Activated gamma-delta T cell (primary cell): ENCODE measurements around the gene WDR37.
"Not testable (repeated sequence)": the region's sequence is repeated elsewhere in the genome, so short reads cannot be mapped to it uniquely, and the experiment has no call there.

Source experiments
- DNase-seq: peaks from one replicate; lab custom pipeline; 2025; lab: John Stamatoyannopoulos, UW

Gene WDR37

DNA sequence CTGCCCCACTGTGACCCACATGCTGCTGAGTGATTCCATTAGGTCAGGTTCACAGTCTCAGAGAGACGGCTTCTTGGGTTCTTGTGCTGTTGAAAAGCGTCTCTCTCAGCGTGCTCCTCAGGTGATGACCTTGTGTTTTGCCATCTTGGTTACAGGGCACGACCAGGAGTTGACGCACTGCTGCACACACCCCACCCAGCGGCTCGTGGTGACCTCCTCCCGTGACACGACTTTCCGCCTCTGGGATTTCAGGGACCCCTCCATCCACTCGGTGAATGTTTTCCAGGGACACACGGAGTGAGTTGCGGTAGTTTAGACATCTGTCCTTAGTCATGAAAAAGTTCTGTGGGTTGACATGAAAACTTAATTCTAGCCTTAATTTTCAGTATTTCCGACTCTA, 48.8 kb downstream of the WDR37 start:
- no peak for DNase-seq

- no peak for DNase-seq
Observed at GRCh38 chr10:1107004-1107403, 50.8 kb downstream of the WDR37 start.

DNA sequence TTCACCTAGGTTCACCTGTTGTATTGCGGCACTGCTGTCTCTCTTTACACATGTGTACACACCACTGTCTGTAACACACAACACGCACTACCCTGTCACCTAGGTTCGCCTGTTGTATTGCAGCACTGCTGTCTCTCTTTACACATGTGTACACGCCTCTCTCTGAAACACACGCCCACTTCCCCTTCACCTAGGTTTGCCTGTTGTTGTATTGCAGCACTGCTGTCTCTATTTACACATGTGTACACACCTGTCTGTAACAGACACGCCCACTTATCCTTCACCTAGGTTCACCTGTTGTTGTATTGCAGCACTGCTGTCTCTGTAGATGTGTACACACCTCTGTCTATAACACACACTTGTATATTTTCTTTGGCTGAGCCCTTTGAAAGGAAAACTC, 51.5 kb downstream of the WDR37 start:
- DNase-seq, result no peak

DNA sequence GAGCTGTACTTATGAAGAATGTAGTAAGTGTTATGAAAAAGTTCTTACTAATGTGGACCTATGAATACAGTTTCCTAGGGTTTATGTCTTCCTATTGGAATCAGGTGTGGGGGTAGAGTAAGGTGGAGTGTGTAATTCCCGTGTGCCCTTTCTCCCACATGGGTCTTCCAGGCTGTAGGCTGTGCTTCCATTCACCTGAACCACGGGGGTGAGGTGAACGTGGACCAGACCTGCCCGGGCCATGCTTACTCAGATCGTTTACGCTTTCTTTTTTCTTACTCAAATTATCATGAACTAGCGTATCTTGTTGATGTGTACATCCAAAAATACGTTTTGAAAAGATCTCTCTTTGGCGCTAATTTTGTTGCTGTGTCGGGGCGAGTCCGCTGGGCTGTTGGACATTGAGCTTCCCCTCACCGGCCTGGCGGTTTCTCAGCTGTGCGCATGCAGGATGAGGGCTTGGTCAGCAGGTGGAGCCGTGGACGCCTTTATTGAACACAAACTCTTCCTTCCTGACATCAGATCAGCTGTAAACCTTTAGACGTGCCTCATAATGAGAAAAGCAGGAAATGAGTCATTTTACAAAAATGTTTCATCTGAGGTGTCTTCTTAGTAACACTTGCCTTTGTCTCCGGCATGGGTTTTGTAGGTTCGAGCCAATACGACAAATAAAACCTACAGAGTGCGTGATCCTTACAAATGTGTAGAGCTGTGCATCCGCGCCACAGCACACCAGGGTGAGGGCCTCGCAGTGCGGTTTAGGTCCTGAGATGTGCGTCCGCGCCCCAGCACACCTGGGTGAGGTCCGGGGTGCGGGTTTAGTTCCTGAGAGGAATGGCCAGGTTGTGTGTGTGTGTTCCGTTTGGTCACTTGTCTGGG, 53.8 kb downstream of the WDR37 start:
- DNase-seq, result peak; percentile 17

DNA sequence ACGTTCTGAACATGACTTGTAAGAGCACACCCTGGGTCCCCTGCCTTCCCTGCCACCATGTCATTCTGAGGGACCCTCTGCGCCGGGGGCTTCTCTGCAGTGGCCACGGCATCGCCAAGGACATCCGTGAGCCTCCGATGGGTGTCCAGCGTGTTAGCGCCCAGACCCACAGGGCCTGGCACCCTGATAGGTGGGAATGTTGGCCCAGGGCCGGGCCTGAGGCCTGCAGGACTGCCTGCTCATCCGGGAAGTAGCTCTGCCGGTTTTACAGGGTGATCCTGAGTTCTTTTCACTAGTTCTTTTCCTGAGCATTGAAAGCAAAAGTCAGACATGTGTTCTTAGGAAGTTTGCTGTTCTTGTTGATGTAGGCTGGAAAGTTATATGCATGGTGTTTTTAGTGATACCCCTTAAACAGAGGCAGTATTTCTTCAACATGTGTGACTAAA, 54.5 kb downstream of the WDR37 start:
- DNase-seq, result no peak

GRCh38 chr10:1114315-1114714, 58.1 kb downstream of the WDR37 start:
- no peak for DNase-seq

DNA sequence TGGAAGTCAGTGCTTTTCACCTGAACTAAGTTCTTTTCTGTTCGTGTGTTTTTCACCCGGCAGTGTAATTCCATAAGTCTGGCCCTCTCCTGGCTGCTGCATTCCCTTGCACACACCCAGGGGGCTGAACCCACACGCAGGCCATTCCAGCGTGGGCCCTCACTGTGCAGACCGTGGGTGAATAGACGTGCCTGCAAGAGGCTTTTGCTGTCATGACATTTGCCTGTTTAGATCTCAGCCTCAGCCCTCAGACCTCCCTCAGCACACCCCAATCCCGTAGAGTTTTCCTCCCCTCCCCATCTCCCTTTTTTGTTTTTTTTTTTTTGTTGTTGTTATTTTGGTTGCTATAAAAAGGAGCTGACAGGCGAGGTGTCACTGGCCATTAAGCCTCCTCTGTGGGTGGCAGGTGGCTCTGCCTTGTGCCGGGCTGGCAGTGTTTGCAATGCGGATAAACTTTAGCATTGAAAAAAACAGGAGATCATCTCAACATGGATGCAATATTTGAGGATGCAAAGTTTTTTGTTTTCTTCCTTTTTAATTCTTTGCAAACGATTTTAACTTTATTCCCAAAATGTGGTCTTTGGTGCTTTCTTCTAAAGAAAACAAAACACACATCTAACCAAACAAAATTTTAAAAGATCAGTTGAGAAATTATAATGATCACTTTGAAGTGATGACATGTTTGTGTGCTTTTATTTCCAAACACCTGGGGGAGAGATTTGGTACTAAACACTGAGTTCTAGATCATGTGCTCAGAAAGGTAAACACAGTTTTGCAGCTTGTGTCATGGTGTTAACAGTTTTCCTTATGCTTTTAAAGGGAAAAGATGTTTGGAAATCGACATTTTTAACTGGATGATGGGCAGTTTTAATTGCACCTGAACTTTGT, 58.8 kb downstream of the WDR37 start:
- no peak for DNase-seq

- DNase-seq, result no peak
Observed at GRCh38 chr10:1115607-1115955, 59.4 kb downstream of the WDR37 start.

DNA sequence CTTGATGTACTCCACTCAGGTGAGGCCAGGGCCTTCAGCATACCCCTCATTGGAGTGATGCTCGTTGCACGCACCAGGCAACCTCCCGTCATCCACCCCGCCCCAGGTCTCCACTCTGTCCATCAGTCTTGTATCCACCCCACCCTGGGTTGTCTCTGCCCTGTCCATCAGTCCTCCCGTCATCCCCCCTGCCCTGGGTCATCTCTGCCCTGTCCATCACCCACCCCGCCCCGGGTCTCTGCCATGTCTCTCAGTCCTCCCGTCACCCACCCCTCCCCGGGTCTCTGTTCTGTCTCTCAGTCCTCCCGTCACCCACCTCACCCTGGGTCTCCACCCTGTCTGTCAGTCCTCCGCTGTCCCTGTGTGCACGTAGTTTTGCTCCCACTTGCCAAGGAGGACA, 59.9 kb downstream of the WDR37 start:
- no peak for DNase-seq

DNA sequence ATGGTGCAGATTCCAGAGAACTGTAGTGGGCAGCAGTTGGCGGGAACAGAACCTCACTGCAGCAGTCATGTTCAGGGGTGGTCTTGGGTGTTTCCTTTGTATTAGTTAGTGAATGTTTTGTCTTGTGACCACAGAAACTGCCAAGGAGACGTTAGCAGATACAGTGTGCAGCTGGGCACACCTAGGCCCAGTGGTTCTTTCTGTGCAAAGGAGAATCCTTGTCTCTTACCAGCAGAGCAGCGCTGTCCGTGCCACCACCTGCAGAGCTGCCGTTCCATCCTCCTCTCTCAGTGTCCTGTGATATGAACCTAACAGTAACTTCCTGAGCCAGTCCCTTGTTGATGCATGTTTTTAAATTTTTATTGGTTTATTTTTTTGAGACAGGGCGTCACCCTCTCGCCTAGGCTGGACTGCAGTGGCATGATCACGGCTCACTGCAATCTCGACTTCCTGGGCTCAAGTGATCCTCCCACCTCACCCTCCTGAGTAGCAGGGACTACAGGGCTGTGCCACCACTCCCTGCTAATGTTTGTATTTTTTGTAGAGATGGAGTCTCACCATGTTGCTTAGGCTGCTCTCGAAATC, 60.6 kb downstream of the WDR37 start:
- DNase-seq, result no peak

GRCh38 chr10:1117651-1118050, 61.5 kb downstream of the WDR37 start:
- DNase-seq, result no peak

GRCh38 chr10:1118318-1118717, 62.1 kb downstream of the WDR37 start:
- DNase-seq, result not testable (repeated sequence)

DNA sequence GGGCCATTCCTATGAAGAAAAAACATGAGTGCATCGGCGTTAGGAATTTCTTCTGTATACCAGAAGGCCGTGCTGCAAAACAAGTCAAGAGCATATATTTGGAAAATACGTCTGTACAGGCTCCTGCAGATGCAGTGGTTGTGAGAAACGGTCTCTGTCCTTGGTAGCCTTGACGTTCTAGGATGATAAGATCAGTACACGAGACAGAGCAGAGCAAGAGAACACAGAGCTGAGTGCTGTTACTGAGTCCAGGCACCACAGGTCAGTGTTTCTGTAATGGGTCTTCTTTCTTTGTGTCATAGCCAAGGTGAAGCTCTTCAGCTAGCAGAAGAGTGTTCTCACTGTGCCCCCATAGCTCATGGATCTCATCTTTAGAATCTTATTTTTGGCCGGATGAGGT, 62.8 kb downstream of the WDR37 start:
- no peak for DNase-seq

DNA sequence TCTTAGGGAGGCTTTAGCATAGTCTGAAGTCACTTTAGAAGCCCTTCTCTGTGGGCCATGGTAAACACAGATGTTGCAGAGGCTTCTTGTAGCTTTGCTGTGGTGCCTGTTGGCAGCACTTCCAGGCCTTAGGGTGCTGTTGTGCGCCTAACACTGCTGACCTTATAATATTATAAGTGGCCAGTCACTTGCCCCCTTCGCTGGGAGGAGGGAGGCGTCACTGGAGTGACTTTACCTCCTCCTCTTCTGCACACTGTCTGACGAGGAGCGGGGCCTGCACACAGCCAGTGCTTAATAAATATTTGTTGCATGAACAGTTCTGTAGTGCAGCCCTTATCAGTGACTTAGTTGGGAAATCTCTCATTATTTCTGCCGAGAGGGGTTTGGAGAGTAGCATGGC, 63.3 kb downstream of the WDR37 start:
- DNase-seq, result no peak

- DNase-seq, result no peak
Observed at GRCh38 chr10:1120306-1120705, 64.1 kb downstream of the WDR37 start.

GRCh38 chr10:1120801-1121211, 64.6 kb downstream of the WDR37 start:
- no peak for DNase-seq

DNA sequence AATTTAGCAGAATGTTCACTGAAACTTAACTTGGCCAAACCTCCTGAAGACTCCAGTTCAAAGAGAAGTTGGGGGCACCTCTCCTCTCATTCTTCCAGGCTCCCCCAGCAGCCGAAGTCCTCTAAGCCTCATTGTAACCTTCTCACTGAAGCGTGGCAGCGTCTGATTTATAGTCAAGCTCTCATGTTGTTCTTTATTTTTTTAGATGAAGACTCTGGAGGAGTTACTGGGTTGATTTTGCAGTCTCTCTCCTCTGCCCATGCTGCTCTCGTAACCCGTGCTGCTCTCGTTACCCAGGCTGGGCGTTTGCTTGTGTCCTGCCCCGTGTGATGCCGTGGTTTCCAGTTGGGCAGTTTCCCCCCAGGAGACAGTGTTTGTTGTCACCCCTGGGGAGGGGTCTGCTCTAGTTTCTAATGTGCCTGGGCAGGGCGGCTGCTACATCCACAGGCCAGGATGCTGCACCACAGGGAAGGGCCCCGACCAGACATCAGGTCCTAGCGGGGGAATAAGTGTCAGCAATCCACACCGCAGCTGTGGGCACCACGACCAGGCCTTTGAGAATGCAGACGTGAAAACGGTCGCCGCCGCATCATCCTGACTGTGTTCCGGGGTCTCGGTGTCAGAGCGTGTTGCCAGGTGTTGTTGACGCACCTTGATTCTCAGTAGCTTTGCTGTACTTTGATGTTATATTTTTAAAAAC, 65.2 kb downstream of the WDR37 start:
- DNase-seq, result no peak

DNA sequence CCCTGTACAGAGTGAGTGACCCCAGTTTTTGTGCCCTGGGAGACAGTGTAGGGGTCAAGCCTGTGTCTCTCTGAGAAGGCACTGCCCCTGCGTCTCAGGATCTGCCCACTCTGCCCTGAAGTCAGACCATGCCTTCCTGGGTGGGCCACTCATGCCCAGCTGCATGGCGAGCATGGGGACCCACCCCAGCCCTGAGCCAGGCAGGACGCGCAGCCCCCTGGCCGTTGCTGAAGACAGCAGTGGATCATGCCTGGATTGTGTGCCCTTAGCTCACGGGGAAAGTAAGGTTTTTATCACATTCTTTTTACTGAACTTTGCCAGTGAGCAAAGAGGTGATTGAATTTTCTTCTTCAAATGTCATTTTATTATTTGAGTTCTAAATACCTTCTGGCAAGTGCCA, 66.2 kb downstream of the WDR37 start:
- no peak for DNase-seq

- DNase-seq, result no peak
Observed at GRCh38 chr10:1123198-1123597, 67.0 kb downstream of the WDR37 start.

DNA sequence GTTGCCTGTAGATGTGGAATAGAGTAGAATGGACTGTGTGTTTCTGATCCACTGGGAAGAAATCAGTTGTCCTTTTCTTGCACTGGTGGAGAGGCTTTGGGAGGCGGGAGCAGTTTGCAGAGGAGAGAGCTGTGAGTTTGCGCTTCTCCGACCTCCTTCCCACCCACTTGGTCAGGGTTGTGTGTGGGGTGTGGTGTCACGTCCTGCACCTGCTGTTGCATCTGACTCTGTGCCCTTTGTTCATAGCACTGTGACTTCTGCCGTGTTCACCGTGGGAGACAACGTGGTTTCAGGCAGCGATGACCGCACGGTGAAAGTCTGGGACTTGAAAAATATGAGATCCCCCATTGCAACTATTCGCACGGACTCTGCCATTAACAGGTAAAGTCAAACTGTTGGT, 67.8 kb downstream of the WDR37 start:
- DNase-seq, result no peak

GRCh38 chr10:1124796-1125195, 68.6 kb downstream of the WDR37 start:
- DNase-seq, result no peak

DNA sequence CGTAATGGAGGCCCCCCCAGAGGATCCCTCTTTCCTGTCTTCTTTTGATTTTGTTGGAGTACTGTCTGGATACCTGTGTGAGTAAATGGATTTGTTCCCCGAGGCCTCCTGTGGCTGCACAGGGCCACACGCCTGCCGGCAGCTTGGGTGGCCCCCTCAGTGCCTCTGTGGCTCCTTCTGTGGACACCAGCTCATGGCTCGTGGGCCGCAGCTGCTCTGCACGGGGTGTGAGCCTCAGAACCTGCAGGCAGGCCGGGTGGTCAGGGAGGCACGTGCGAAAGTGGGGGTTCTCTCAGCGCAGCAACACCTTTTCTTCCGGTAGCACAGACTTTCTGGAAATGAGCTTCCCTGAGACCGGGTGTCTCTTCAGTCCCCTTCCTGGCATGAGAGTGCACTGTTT, 70.3 kb downstream of the WDR37 start:
- DNase-seq, result no peak
